NCI-H2196 (cell line): ENCODE data around the gene MAPK9.
"Not testable (repeated sequence)": the region's sequence is repeated elsewhere in the genome, so short reads cannot be mapped to it uniquely, and the experiment has no call there.

Experiments used
- DNase-seq: peaks from one replicate; lab custom pipeline; 2025; ENCODE audit not compliant: unreplicated experiment; lab: John Stamatoyannopoulos, UW

The MAPK9 gene

DNA sequence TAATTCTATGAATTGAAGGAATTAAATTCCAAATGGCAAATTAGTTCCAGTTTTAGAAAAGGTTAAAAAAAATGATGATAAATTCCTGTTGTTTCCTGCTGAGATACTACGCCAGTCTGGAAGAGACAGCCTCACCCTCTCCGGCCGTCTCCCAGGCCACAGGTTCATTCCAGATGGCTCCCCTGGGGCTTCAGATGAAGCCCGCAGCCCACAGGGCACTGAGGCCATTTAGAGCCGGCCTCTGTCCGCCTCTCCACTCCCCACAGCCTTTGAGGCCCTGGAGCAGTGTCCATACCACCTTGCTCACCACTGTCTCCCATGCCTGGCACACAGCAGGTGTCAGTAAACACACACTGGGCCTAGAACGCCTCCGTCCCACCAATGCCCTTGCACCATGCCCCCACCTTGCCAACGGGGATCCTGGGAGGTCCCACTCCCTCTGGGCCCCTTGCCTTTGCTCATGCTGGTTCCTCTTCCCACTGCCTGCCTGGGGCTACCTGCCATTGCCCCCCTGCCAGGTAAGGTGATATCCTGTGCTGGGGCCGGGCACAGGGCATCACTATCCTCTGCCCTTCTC is 35.2 kb upstream of the MAPK9 start:
- DNase-seq = no peak

DNA sequence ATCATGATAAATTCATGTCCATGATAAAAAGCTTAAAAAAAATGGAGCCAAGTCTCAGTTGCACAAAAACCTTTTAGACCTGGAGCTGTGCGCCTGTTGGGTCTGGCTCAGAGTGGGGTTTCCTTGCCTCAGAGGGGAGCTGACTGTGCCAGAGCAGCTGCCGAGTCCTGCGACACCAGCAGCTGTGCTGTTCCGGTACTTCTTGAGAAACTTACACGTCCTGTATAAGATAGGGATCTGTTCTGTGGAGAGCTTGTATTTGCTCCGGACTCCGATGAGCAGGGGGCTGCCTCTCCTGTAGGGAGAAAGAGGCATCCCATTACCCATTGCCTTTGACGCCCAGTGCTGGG is 32.7 kb upstream of the MAPK9 start:
- DNase-seq = no peak

GRCh38 chr5:180323941-180324600 is 32.2 kb upstream of the MAPK9 start:
- no peak for DNase-seq

DNA sequence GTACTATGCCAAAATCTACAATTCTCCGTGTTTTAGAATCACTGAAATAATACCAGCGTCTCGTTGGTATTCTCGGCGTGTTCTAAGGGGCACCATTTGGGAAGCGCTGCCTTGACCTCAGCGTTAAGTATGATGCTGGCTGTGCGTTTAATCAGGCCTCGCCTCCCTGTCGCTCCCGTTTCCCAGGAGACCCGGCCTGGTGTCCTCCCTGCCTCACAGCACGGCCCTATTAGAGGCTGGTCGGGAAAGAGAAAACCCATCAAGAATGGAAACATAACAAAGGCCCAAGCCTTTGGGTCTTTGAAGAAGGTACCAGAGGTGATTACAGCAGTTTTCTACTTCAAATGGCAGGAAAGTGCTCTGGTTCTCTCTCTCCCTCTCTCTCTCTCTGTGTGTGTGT is 31.3 kb upstream of the MAPK9 start:
- no peak for DNase-seq

GRCh38 chr5:180318456-180319089 is 26.7 kb upstream of the MAPK9 start:
- DNase-seq = no peak

- no peak for DNase-seq
Measured at GRCh38 chr5:180316586-180316985, 24.7 kb upstream of the MAPK9 start.

DNA sequence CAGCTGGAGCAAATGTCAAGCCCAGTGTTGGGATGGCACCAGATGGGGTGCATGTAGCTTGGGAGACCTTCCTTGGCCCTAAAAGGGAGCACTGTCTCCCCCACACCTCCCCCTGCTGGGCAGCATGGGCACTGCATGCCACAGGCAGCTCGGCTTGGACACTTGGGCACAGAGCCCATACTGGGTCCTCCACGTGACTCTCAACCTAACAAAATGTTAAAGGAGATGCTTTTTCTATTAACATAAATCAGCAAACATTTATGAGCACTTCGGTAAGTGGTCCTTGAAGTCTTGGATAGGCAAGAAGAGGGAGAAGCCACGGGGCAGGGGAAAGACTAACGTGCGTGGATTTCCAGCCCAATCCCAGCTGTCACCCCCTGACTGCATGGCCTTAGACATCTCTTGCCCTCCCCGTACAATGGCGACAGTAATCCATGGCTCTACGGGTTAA is 23.9 kb upstream of the MAPK9 start:
- peak; percentile 67 for DNase-seq

DNA sequence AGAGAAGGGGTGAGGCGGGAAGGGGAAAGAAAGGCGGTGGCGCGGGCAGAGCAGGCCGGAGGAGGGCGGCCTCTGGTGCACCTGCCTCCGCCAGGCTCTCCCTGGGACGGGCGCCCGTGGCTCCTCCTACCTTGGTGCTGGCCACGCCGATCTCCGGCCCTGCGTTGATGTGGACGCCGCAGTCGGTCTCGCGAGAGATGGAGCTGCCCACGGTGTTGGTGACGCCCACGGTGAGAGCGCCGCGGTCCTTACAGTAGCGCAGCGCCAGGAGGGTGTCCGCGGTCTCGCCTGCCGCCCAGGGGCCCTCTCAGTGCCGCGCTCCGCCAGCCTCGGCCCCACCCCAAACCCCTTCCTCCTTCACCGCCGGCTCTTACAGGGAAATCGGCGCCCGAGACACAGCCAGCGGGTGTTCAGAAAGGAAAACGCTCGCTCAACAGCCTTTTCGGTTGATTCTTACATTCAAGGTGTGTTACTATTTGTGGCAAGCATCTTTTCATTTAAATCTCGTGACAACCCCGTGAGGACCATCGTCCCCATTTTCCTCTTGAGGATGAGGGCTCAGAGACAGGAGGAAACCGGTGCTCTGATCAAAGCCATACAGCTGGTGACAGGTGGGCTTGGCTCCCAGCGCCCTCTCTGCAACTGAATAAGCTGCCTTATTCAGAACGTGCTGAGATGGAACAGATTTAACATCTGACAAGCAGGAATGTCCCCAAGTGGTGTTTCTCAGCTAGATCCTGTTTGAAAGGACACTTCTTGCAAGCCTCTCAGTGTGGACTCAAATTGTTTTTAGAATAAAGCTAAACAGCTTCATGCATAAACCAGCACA is 22.0 kb upstream of the MAPK9 start:
- DNase-seq = peak; percentile 93

GRCh38 chr5:180311216-180311615 is 19.3 kb upstream of the MAPK9 start:
- no peak for DNase-seq

DNA sequence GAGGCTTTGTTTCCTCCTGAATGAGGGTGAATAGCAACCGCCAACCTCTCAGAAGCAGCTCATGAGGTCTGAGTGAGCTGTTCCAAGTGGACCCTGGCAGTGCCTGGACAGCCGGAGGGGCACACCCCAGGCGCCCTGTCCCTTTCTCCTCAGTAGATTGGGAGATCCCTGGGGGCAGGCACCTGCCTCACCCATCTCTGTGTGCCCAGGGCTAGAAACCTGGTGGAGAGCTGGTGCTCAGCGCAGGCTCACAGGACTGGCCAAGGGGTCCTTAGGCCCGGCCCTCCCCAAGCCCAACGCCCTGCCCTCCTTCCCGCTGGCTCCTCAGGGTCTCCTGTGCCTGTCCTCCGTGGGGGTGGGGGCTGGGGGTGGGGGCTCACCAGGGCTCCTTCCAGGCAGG is 14.9 kb upstream of the MAPK9 start:
- DNase-seq = no peak

DNA sequence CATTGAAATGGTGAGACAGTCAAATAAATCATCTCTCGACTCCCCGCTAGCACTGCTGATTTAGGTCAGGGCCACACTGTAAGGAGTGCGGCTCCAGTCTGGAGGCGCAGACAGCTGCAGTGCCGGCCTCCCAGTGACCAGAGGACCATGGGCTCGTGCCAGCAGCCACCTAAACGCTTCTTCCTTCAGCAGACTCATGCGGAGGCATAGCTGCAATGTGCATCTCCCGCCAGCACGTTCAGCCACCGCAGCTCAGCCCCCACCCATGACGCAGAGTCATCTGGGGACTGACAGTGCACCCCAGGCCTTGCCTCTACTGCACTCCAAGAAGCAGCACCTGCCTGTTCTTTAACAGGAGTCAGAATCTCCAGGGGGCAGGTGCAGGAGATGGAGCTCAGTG is 13.6 kb upstream of the MAPK9 start:
- DNase-seq = no peak

DNA sequence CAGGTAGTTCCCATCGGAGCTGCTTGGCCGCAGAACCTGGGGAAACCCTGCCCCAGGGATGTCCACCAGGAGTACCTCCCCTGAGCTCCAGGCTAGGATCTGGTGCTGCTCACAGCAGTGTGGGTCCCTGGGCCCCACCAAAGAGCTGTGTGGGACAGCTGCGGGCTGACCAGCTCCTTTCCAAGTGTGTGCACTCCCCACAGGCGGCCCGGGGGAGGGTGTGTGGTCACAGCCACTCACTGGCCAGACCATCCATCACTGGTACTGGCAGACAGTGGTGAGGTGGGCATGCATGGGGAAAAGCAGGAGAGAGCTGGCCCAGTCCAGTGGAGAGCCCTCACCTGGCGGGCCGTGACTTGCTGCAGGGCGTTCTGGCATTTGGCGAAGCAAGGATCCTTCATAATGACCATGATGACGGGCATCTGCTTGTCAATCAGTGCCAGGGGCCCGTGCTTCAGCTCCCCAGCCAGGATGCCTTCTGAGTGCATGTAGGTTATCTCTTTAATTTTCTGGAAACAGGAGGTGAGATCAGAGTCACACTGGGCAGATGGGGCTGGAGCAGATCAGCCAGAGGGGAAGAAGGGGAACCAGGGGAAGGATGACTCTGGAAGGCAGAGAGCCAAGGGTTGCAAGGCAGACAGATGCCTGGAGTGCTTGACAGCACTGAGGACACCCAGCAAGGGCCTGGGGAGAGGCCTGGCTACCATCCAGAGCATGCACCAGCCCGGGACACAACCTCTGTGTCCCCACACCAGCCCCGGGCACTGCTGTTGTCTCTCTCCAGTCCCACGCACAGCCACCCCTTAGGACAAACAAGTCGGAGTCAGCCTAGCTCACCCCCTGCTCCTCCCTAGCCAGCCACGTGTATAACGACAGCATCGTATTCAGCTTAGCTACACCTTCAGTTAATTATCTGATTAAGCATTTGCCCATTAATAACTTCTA is 12.8 kb upstream of the MAPK9 start:
- DNase-seq = no peak

- DNase-seq = no peak
Measured at GRCh38 chr5:180304016-180304292, 12.1 kb upstream of the MAPK9 start.

DNA sequence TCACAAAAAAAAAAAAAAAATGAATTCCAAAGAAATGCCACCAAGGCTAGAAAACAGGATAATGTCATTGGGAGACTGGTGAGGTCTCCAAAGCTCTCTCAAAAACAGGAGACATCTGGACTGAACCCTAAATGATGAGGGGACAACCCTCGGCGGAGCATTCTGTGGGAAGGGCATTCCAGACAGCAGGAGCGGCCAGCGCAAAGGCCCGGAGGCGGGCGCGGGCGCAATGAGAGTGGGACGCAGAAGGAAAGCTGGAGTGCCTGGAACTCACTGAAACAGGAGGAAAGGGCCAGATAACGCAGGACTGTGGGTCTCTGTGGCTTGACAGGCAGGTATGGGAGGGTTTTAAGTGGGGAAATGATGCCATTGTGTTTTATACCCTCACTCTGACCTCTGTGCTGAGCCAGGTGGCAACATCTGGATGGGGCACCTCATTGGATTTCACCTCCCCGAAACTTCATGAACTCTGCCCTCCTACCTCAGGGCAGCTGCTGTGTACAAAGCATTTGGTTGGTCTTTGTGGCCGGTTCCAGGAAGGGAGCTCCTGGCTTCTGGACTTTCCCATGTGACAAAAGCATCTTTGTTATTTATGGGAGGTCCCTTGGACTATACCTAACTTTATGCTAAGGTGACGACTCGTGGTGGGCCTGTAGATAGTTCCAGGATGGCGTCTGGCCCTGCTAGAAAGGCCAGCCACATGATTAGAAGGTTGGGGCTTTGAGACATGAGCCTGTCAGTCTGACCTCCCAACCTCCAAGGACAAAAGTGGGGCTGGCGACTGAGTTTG is 11.5 kb upstream of the MAPK9 start:
- no peak for DNase-seq

- no peak for DNase-seq
Measured at GRCh38 chr5:180302256-180302655, 10.4 kb upstream of the MAPK9 start.

GRCh38 chr5:180301253-180301652 is 9.4 kb upstream of the MAPK9 start:
- no peak for DNase-seq

- no peak for DNase-seq
Measured at GRCh38 chr5:180299526-180299925, 7.6 kb upstream of the MAPK9 start.

DNA sequence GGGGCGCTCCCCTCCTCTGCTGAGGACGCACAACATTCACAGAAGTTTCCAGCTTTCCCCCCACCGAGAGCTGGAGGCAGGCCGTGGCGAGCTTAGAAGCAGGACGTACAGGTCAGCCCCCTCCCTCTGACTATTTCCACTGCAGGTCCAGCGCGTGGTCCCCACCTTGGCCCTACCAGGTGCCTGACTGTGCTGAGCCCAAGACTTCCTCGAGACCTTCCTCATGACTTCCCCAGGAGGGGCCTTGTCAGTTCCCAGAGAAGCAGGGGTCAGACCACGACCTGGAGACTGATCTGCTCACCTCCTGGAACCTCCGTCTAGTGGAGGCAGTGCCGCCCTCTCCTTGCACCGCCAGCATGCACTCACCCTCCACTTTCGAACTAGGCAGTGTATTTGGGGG is 7.1 kb upstream of the MAPK9 start:
- DNase-seq = not testable (repeated sequence)

DNA sequence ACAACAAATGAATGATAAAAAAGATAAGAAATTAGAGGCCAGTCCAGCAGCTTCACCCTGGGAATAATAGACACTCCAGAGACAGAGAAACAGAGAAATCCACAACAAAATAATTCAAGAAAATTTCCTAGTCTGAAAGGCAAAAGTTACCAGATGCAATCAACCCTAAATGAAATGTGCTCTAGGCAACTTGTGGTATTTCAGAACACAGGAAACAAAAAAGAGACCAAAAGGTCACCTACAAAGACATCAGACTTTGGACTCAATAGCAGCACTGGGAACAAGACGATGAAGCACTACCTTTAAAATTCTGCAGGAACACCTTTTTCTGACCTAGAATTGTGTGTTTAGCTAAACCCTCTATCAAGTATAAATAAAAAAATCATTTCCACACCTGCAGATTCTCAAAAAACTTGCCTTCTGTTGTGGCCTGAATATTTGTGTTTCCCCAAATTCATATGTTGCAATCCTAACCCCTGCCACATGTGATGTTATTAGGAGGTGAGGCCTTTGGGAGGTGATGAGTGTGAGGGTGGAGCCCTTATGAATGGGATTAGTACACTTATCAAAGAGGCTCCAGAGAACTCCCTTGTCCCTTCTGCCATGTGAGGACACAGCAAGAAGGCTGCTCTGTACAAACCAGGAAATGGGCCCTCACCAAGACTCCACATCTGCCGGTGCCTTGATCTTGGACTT is 5.9 kb upstream of the MAPK9 start:
- DNase-seq = no peak

DNA sequence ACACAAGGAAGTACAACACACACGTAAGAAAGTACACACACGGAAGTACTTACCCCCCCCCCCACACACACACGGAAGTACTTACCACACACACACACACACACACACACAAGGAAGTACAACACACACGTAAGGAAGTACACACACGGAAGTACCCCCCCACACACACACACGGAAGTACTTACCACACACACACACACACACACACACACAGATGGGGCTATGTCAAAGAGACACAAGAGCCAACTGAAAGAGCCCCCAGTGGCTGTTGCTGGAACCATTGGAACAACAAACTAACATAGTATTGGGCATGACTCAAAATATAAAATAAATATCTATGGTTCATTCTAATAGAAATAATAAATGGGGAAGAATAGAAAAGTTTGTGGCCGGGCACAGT is 4.9 kb upstream of the MAPK9 start:
- no peak for DNase-seq
